SU-DHL-6 (cell line): Measurements from ENCODE around the gene RPL3.

Experiments used
- H2AFZ ChIP-seq: fragments of 200-600 bp; sonication (generic); 2 replicates; pipeline ENCODE4 v1.6.1; 2014; ENCODE audit warnings: low read depth, mild to moderate bottlenecking, moderate library complexity, mixed read lengths, antibody characterized with exemption, low read length; ENCODE audit not compliant: severe bottlenecking
- H3F3A ChIP-seq: fragments of 200-600 bp; shearing (Covaris generic); 2 replicates; pipeline ENCODE4 v1.6.0; 2016; ENCODE audit warnings: antibody characterized with exemption, mild to moderate bottlenecking; ENCODE audit not compliant: insufficient read depth
- H3K27ac ChIP-seq: fragments of 200-600 bp; sonication (generic); 2 replicates; pipeline ENCODE4 v1.5.1; 2016; ENCODE audit warnings: low read depth, mild to moderate bottlenecking, low read length, moderate library complexity, mixed read lengths
- H3K27me3 ChIP-seq: fragments of 200-600 bp; sonication (generic), shearing (Covaris generic); 2 replicates; pipeline ENCODE4 v1.6.0; 2014; ENCODE audit warnings: mild to moderate bottlenecking, low read length
- H3K36me3 ChIP-seq: fragments of 200-600 bp; sonication (generic); 2 replicates; pipeline ENCODE4 v1.6.1; 2014; ENCODE audit warnings: mild to moderate bottlenecking, low read length, mixed read lengths
- H3K4me2 ChIP-seq: fragments of 300-600, 200-600 bp; shearing (Covaris generic), sonication (generic); 2 replicates; pipeline ENCODE4 v1.6.0; 2014; ENCODE audit warnings: low read length, low read depth, mild to moderate bottlenecking; ENCODE audit not compliant: poor library complexity, severe bottlenecking
- H3K4me3 ChIP-seq: fragments of 200-600 bp; sonication (generic); 2 replicates; pipeline ENCODE4 v1.5.1; 2014; ENCODE audit warnings: antibody characterized with exemption, low read length, mild to moderate bottlenecking, mixed read lengths; ENCODE audit not compliant: insufficient read depth, poor library complexity, severe bottlenecking
- H3K79me2 ChIP-seq: fragments of 200-600 bp; sonication (generic); 2 replicates; pipeline ENCODE4 v1.6.1; 2014; ENCODE audit warnings: mild to moderate bottlenecking, low read length, moderate library complexity; ENCODE audit not compliant: insufficient read depth
- H3K9ac ChIP-seq: fragments of 200-600 bp; sonication (generic); 2 replicates; pipeline ENCODE4 v1.7.0; 2014; ENCODE audit warnings: mild to moderate bottlenecking, low read length
- H3K9me2 ChIP-seq: fragments of 200-600 bp; sonication (generic); replicated peaks from 2 replicates; pipeline ENCODE4 v1.6.1; 2014; ENCODE audit warnings: low read length; ENCODE audit not compliant: insufficient read depth
- H3K9me3 ChIP-seq: fragments of 200-600 bp; sonication (generic); 2 replicates; pipeline ENCODE4 v1.6.1; 2014; ENCODE audit warnings: low read length, mixed read lengths; ENCODE audit not compliant: insufficient read depth
- H4K20me1 ChIP-seq: fragments of 200-600 bp; sonication (generic); 2 replicates; pipeline ENCODE4 v1.6.1; 2014; ENCODE audit warnings: low read depth, mild to moderate bottlenecking, antibody characterized with exemption, low read length, moderate library complexity, mixed read lengths
- EZH2phosphoT487 ChIP-seq: fragments of 200-600 bp; sonication (generic), shearing (Covaris generic); conservative IDR thresholded peaks from 2 replicates; pipeline ENCODE4 v1.6.1; 2018; ENCODE audit warnings: mild to moderate bottlenecking, antibody characterized with exemption, low read length, moderate library complexity, mixed read lengths
- TF ChIP-seq, protein P1 (sequence below): fragments of 200-600 bp; sonication (generic); IDR thresholded peaks from one replicate; pipeline ENCODE4 v1.5.1; 2017; ENCODE audit warnings: antibody characterized with exemption, mild to moderate bottlenecking, low read length, moderate library complexity; ENCODE audit not compliant: insufficient read depth, poor library complexity, severe bottlenecking

The RPL3 gene

DNA sequence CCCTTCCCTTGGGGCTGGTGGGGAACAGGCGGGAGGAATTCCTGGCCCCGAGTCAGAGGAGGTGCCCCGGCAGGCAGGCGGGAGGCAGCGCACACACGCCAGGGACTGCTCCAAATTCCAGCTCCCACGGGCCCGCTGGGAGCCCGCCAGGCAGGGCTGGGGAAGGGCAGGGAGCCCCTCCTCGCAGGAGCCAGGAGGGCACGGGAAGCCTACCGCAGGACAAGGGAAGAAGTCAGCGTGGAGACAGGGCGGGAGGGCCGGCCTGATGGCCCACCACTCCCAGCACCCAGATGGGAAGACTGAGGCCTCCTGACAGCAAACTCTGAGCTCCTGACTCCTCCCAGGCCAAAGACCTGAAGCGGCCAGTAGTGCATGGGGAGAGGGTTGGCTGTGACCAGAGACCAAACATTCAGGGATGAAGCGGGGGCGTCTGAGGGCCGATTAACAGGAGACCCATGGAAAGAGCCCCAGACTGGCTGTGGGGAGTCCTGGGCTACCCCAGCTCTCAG, 22.4 kb downstream of the RPL3 start:
- no peaks in the 10 kb centered on the region for H3K9me3 ChIP-seq
- no peak overlapping the region for H2AFZ ChIP-seq
- no peak overlapping the region for H3K4me3 ChIP-seq
- H3K79me2 ChIP-seq, result no peaks in the 10 kb centered on the region
- H3F3A ChIP-seq, result no peaks in the 10 kb centered on the region
- H3K27me3 ChIP-seq, result no peaks in the 10 kb centered on the region
- H4K20me1 ChIP-seq, result no peaks in the 10 kb centered on the region
- TF ChIP-seq, protein P1, sequence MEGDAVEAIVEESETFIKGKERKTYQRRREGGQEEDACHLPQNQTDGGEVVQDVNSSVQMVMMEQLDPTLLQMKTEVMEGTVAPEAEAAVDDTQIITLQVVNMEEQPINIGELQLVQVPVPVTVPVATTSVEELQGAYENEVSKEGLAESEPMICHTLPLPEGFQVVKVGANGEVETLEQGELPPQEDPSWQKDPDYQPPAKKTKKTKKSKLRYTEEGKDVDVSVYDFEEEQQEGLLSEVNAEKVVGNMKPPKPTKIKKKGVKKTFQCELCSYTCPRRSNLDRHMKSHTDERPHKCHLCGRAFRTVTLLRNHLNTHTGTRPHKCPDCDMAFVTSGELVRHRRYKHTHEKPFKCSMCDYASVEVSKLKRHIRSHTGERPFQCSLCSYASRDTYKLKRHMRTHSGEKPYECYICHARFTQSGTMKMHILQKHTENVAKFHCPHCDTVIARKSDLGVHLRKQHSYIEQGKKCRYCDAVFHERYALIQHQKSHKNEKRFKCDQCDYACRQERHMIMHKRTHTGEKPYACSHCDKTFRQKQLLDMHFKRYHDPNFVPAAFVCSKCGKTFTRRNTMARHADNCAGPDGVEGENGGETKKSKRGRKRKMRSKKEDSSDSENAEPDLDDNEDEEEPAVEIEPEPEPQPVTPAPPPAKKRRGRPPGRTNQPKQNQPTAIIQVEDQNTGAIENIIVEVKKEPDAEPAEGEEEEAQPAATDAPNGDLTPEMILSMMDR, result no peak
- no peak for TF ChIP-seq EZH2phosphoT487
- H3K9ac ChIP-seq, result no peak overlapping the region
- H3K36me3 ChIP-seq, result no peaks in the 10 kb centered on the region
- no peak overlapping the region for H3K4me2 ChIP-seq
- H3K27ac ChIP-seq, result no peak overlapping the region
- H3K9me2 ChIP-seq, result no peaks in the 10 kb centered on the region

DNA sequence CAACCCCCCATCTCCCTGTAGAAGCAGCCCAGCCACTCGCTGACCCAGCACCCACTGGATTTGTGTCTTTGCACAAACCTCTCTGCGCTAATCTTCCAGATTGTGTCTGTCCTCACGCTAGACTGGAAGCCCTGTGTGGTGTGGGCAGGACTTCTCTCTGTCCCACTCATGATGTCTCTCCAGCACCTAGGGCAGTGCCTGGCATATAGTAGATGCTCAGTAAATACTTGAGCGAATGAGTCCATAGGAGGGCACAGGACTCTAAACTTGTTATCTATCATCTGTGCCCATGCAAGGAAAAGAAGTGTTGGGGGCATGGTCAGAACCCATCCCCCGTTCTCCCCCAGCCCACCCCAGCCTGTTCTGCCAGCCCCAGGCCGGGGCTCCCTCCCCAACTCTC, 22.9 kb downstream of the RPL3 start:
- H3K4me3 ChIP-seq, result no peak overlapping the region
- no peaks in the 10 kb centered on the region for H4K20me1 ChIP-seq
- H3K9me3 ChIP-seq, result no peaks in the 10 kb centered on the region
- no peak overlapping the region for H3K9ac ChIP-seq
- H3K9me2 ChIP-seq, result no peaks in the 10 kb centered on the region
- H3K27me3 ChIP-seq, result no peaks in the 10 kb centered on the region
- no peak overlapping the region for H2AFZ ChIP-seq
- TF ChIP-seq, protein P1, result no peak
- TF ChIP-seq EZH2phosphoT487, result no peak
- no peaks in the 10 kb centered on the region for H3K79me2 ChIP-seq
- H3K27ac ChIP-seq, result no peak overlapping the region
- no peaks in the 10 kb centered on the region for H3K36me3 ChIP-seq
- no peak overlapping the region for H3K4me2 ChIP-seq
- H3F3A ChIP-seq, result no peaks in the 10 kb centered on the region

DNA sequence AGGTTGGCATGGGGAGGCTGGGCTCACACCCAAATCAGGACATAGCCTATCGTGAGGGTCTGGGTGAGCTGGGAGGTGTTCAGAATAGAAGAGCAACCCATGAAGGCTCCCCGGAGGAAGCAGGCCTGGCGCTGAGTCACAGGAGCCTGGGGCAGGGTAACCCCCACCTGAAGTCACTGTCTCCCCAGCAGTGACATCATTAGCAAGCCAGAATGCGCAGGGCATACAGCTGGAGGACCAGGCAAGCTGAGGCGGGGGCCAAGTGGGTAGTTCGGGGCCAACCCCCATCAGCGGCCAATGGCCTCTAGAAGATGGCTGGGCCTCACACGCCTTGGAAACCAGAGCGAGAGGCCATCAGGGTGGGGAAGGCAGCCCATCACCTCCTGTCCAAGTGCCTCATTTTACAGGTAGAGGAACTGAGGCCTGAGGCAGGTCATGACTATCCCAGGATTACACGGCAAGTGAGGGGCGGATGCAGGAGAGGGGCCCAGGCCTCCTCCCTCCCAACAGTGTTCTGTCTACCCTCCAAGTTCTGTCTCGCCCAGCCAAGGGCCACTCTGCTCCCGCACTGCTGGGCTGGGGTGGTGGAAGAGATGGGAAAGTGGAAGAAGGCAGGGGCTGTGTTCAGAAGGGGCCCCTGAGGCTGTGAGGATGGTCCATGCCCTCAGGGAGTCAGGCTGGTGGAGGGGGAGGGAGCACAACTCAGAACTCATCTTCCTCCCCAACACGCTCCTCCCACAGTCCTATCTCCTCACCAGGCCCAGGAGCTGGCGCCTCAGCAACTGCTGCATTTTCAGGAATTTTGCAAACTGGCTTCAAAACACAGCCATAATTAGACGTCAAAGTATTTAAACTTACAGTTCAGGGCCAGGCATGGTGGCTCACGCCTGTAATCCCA, 24.6 kb downstream of the RPL3 start:
- no peaks in the 10 kb centered on the region for H3K36me3 ChIP-seq
- TF ChIP-seq EZH2phosphoT487, result no peak
- TF ChIP-seq, protein P1, result no peak
- H3F3A ChIP-seq, result no peaks in the 10 kb centered on the region
- H3K27ac ChIP-seq, result no peak overlapping the region
- H3K4me2 ChIP-seq, result no peak overlapping the region
- H3K9me2 ChIP-seq, result no peaks in the 10 kb centered on the region
- H2AFZ ChIP-seq, result no peak overlapping the region
- no peak overlapping the region for H3K4me3 ChIP-seq
- H3K79me2 ChIP-seq, result no peaks in the 10 kb centered on the region
- H3K9ac ChIP-seq, result no peak overlapping the region
- H3K27me3 ChIP-seq, result no peaks in the 10 kb centered on the region
- no peaks in the 10 kb centered on the region for H4K20me1 ChIP-seq
- H3K9me3 ChIP-seq, result no peaks in the 10 kb centered on the region
